Cardiac septum (tissue), 1 donor: ENCODE data around the gene SFTPA2. TPM values are rescaled to one million over a fixed set of nuclear protein-coding genes. Genes with fewer than 3 reads are reported as not detected.
"Not testable (repeated sequence)": the region's sequence is repeated elsewhere in the genome, so short reads cannot be mapped to it uniquely, and the experiment has no call there.

Experiments
- DNase-seq: peaks from one replicate; pipeline ENCODE4 v3.0.0-alpha.2; 2020; ENCODE audit warnings: low spot score
- intact Hi-C: fragments of 100-400 bp; cut with DNase I; formaldehyde crosslinking; loops from one replicate; pipeline ENCODE4 v1.14.0; 2022
- total RNA-seq: library from RNA; stranded (reverse); fragmentation: NEBNext Ultra II Directional; extraction: Animal tissue kit (Norgen Biotek cat#: 25700); gene quantifications from one replicate; pipeline ENCODE4 v1.2.1, GENCODE V29; 2021
- donor health status: DM: no; HTN: no; CAD: no.

The SFTPA2 gene
- total RNA-seq, 1 donor from 2014 or later: 0.11 TPM

DNA sequence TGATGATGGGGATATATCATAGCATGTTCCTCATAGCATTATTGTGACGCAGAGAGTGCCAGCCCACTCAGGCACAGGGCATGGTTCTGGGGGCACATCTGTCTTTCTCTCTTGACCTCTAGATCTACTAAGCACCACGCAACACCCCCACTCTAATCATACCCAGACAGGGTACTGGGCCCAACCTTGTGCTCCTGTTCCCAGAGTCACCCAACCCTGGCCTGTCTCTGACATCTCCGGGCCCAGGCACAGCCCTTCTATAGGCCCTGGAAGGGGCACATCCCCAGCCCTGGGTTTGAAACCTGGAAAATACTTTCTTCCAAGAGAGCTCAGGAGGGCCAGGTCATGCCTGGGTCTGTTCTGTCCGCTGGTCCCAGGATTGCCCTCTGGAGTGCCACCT is 37.7 kb downstream of the SFTPA2 start:
- DNase-seq: not testable (repeated sequence)

DNA sequence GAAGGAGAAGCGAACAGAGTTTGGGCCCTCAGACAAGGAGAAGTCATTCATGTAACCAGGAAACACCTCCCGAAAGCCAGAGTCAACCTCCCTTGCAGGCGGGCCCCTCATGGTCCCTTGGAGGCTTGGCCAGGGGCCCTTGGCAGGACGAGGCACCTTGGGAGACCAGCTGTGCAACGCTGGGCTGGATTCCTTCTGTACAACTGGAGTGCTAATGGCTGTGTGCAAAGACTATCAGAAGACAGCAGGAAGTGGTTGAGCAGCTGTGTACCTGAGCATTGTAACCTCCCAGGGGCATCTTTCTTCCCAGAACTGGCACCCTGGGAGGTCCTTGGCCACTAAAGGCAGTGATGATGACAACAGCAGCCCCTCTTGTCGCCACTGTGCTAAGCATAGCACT is 38.5 kb downstream of the SFTPA2 start:
- DNase-seq, intact Hi-C loops: not testable (repeated sequence)

More for the DNA sequence above, 37.7 kb downstream of the SFTPA2 start:
- intact Hi-C loops: not testable (repeated sequence)

DNA sequence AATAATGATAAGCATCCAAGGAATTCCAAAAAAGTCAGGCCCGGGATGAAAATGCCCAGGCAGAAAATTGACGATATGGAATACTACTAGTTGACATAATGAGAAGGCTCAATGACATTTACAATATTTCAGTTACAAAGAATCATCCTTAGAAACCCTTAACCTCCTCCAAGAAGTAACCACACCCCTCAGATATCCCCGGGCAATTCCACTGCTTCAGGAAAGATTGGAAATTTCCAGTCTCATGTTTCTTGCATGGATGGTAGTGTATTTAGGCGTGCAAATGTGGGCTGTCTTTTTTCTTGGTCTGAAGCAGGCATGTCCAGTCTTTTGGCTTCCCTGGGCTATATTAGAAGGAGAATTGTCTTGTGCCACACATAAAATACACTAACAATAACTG is 42.6 kb downstream of the SFTPA2 start:
- DNase-seq, intact Hi-C loops: not testable (repeated sequence)

DNA sequence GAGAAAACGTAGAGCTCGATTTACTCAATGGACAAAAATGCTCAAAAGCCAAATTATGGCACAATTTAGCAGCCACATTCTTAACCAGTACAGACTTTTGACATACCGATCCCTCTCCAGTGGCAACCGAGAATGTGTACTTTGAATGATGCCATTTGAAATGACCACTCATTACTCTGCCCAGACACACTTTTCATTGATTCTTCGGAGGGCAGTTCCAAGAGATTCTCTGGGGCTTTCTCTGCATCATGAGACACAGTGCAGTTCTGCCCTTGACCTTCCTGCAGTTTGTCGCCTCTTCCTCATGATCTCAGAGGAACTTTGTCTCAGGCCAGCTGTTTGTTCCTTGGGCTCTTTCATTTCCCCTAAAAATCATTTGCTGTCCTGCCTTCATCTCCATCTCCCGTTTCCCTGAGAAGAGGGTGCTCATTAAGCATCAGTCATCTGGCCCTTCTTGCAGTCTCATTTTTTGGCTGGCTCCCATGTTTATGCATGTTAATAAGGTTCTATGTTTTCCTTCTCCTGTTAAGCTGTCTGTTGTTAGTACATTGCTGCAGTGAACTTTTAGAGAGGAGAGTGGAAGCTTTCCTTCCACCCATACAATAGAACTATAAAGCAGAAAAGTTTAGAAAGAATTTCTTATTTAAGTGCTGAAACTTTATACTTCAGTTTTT is 43.5 kb downstream of the SFTPA2 start:
- intact Hi-C loops, DNase-seq: not testable (repeated sequence)

DNA sequence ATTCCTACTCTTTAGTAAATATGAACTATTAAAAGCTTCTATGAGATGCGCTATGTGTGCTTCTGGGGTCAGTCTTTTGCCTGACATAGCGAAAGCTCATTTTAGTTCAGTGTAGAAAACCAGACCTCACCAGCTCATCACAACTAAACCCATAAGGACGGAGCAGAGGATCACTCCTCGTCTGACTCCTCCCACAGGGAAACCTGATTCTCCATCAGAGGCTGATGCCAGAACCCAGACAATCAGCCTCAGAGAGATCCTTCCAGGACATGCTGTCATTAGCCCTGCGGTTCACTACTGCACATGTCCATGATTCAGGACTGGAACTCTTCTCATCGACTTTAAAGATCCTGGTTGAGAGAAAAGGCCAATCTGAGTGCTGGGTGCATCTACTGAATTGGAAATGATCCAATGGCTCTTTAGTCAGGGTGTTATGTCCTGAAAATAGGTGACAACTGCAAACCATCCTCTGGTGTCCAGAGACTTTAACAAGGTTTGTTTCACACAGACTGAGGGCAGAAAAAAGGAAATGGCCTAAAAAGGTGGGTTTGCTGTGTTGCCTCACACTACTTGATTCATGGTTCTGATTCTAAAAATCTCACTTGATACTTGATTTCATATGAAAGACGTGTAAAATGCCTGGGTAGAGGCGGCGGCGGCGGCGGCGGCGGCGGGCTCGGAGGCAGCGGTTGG is 48.2 kb downstream of the SFTPA2 start, which contains the start of gene EIF5AL1:
Gene EIF5AL1 (plus strand): TSS at position 643 of the 693 bp plus-strand sequence. CDS start 117 bp downstream, outside the sequence.
- DNase-seq, intact Hi-C loops: not testable (repeated sequence)

DNA sequence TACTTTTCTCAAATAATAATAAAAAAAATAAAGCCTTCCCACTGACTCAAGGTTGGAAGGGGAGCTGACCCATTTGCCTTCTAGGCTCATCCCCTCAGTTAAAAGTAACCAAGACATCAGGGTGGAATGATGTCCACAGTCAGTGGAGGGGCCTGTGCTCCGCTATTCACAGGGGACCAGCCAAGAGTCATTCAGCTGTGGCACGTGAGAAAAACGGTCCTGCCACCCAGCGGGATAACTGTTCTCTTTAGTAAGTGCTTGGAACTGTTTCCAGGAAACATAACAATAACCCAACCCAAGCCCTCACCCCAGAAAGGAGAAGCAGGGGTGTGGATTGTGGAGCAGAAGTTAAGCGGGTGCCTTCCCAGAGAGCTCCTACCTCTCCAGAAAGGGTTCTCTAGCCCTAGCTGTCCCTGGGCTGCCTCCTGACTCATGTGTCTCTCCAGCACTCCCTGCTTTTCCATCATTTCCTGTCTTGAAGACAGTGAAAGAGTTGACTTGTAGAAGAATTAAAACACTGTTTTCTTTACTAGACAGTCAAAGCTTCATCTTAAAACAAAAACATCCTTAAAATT is 50.2 kb downstream of the SFTPA2 start:
- intact Hi-C loops, DNase-seq: not testable (repeated sequence)

DNA sequence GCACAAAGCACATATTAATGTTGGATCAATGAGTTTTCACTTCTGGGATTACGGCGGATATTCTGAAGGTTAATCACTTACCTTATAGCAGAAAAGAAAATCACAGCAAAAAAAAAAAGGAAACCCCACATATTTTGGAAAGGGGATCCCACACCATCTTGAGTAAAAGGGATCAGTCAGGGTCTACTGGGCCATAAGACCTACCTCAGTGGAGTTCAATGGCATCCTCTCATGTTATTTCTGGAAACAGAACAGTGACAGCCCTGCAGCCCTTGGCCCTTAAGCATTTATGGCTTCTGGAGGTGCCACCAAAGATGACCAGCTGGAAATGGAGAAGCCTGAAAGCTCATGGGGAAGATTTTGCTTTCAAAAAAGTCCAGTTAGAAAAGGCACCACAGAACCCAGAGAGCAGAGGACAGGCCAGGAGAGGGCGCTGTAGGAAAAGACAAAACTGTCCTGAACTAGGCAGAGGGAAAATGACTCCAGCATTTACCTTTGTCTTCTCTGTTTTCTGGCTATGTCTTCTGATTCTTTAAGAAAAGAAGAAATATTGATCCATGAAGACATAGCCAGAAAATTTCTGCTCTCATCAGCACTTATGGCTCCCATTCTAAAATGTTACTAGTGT is 50.8 kb downstream of the SFTPA2 start:
- DNase-seq, intact Hi-C loops: not testable (repeated sequence)

DNA sequence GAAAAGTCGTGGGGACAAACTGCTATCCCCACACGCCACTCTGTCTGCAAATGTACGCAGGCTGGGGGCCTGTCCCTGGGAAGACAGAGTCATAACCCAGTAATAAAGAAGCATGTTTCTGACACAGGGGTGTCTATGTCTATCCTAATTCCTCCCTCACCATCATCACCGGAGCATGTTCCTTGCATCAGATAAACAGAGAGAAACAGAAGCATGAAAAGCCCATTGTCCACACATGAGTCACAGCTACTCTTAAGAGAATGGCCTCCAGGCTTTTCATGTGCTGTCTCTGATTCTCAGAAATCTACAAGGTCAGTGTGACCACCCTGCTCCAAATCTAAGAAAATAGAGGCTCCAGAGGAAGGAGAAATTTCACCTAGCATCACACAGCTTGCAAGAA is 52.0 kb downstream of the SFTPA2 start:
- intact Hi-C loops, DNase-seq: not testable (repeated sequence)

DNA sequence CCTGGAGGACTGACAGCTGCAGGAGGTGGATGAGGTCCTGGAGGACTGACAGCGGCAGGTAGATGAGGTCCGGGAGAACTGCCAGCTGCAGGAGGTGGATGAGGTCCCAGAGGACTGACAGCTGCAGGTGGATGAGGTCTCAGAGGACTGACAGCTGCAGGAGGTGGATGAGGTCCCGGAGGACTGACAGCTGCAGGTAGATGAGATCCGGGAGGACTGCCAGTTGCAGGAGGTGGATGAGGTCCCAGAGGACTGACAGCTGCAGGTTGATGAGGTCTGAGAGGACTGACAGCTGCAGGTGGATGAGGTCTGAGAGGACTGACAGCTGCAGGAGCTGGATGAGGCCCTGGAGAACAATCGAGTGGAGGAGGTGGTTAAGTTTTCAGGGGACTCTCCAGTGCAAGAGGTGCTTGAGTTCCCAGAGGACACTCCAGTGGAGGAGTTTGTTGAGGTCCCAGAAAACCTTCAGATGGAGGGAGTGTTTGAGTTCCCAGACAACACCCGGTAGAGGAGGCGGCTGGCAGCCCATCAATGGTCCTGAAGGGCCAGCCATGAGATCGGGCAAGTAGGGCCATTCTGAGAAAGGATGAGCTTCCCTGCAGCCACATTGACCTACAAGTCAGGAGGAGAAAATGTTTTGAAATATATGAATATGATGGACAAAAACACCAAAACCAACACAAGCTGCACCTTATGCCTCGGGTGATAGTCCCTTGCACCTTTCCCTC is 52.6 kb downstream of the SFTPA2 start:
- intact Hi-C loops: no loop called here
- DNase-seq: no peak

Other genes starting within 250 kb of the SFTPA2 start
- gene PPIF, start 212.9 kb downstream of the SFTPA2 start, total RNA-seq: 115 TPM
- 56.6 TPM for gene ZCCHC24, start 114.8 kb downstream of the SFTPA2 start, total RNA-seq
- 0.08 TPM for gene EIF5AL1, start 47.9 kb downstream of the SFTPA2 start, total RNA-seq
- gene SFTPA1, start 50.5 kb upstream of the SFTPA2 start, total RNA-seq: 0.19 TPM
- gene NUTM2B, start 142.8 kb upstream of the SFTPA2 start, total RNA-seq: 1.3 TPM